GM19468 (cell line): ENCODE measurements around the gene VPS36.
A peak's percentile ranks its signal among the peaks of the same experiment; 100 is the strongest.
"Not testable (repeated sequence)": the region's sequence is repeated elsewhere in the genome, so short reads cannot be mapped to it uniquely, and the experiment has no call there.

Experiments
- ATAC-seq: cut with Tn5 transposase; IDR thresholded peaks from one replicate; pipeline ENCODE4 v1.9.1; 2021; ENCODE audit warnings: mild to moderate bottlenecking, moderate library complexity, moderate number of reproducible peaks; ENCODE audit not compliant: unreplicated experiment; ENCODE audit errors: extremely low read depth

VPS36 gene

DNA sequence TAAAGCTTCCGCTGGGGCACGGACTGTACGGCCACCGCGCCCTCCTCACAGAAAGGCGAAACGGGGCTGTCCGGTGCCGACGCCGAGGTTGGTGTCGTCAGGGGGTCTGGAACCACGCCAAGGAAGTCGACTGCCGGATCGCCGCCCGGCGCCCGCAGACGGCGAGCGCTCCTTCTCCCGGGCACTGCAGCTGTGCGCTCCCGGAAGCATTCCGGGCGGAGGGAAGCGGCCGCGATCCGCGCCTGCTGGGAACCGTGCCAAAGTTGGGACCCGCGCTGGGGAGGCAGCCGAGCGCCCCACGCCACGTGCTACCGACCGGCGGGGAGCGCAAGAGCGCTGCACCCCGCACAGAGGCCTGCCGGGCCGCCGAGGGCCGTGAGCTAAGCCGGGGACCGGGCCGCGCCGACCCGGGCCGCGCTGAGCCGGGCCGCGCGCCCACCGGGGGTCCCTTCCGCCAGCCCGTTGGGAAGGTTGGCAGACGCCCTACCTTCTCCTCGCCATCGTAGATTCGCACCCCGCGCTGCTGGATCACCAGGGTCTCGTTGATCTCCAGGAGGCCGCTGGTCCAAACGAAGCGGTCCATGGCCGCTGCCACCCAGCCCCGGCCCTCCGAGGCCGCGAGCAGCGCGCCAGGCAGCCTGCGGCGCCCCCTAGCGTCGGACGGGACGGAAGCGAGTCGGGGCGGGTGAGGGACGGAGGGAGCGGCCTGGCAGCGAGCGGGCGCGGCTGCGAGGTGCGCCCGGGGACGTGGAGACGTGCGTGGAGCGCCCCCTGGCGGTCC lies at the start of gene VPS36:
TSS of gene VPS36 (minus strand) at position 623 of the 781 bp plus-strand sequence. CDS start at position 583, 40 bp downstream.
- ATAC-seq, result peak; percentile 56

- ATAC-seq, result peak; percentile 68
These were observed 47.5 kb upstream of the VPS36 start for GRCh38 chr13:52497979-52498378.

DNA sequence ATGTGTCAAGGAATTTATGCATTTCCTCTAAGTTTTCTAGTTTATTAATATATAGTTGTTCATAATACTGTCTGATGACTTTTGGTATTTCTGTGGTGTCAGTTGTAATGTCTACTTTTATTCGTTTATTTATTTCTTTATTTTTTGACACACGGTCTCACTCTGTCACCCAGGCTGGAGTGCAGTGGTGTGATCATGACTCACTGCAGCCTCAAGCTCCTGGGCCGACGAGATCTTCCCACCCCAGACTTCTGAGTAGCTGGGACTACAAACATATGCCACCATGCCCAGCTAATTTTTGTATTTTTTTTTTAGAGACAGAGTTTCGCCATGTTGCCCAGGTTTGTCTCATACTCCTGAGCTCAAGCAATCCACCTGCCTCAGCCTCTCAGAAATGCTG lies 43.8 kb upstream of the VPS36 start:
- ATAC-seq, result not testable (repeated sequence)

DNA sequence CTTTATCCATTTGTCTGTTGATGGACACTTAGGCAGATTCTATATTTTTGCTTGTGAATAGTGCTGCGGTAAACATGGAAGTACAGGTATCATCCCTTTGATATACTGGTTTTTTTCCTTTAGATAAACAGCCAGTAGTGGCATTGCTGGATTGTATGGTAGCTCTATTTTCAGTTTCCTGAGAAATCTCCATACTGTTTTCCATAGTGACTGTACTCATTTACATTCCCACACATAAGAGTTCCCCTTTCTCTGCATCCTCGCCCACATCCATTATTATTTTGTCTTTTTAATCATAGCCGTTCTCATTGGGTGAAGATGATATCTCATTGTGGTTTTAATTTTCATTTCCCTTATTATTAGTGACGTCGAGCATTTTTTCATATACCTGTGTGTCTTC lies 40.6 kb upstream of the VPS36 start:
- ATAC-seq, result not testable (repeated sequence)

DNA sequence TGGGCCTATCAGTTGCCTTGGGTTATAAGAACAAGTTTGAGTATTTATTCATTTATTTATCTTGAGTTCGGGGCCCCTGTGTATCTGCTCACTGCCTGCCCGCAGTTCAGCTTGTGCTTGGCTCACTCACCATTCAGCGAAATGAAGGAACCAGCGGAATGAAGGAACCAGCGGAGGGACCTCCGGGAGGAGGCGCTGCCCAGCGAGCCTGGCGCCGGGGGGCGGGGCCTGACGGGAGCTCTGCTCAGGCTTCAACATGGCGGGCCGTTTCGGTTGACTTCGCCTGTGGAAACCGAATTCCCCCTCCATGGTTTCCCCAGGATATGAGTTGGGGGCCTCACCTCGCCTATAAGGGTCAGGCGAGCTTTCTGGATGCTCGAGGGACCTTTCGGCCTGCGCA lies 38.3 kb upstream of the VPS36 start:
- ATAC-seq, result not testable (repeated sequence)

GRCh38 chr13:52487078-52487477 lies 36.6 kb upstream of the VPS36 start:
- ATAC-seq, result not testable (repeated sequence)

GRCh38 chr13:52480677-52481428 lies 30.4 kb upstream of the VPS36 start:
- not testable (repeated sequence) for ATAC-seq

DNA sequence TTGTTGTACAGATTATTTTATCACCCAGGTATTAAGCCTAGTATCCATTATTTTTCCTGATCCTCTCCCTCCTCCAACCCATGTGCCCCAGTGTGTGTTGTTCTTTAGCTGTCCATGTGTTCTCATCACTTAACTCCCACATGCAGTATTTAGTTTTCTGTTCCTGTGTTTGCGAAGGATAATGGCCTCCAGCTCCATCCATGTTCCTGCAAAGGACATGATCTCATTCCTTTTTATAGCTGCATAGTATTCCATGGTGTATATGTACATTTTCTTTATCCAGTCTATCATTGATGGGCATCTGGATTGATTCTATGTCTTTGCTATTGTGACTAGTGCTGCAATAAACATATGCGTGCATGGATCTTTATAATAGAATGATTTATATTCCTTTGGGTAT lies 18.1 kb upstream of the VPS36 start:
- ATAC-seq, result not testable (repeated sequence)

- no peak for ATAC-seq
These were observed 13.1 kb upstream of the VPS36 start for GRCh38 chr13:52463526-52463925.

- ATAC-seq, result no peak
These were observed 10.8 kb upstream of the VPS36 start for GRCh38 chr13:52461265-52461664.

DNA sequence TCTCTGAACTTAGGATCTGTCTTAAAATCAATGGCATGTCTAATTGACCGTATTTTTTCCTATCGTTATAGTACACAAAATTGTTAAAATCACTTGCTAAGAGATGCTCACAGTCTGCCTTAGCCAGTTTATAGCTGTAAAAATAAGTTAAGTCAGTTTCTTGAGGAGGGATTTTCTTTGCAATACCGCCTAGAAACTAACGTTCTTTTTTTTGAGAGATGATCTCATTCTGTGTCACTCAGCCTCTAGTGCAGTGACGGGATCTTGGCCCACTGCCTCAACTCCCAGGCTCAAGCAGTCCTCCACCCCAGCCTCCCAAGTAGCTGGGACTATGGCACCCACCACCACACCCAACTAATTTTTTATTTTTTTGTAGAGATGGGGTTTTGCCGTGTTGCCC lies 9.2 kb upstream of the VPS36 start:
- ATAC-seq, result no peak

GRCh38 chr13:52455677-52456041 lies 5.2 kb upstream of the VPS36 start:
- no peak for ATAC-seq

- ATAC-seq, result peak; percentile 64
These were observed 4.6 kb upstream of the VPS36 start, which contains the start of gene CKAP2 for GRCh38 chr13:52454820-52455676. CKAP2 (plus strand) TSS chr13:52455478; CDS start chr13:52455557, 79 bp downstream.

DNA sequence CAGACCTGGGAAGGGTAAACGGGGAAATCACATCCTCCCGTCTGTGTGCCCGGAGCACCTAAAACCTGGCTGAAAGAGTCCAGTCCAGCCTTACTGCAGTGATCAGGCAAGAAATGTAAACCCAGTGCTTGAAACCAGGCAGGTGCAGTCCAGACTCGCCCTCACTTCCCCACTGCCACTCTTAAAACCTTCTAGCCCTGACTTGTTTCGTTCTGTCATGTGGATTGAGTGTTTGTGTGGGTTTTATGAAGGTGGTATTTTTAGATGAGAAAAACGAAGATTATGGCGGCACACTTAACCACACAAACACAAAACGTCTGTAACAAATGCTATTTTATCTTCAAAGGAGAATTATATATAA lies 4.0 kb upstream of the VPS36 start:
- no peak for ATAC-seq

DNA sequence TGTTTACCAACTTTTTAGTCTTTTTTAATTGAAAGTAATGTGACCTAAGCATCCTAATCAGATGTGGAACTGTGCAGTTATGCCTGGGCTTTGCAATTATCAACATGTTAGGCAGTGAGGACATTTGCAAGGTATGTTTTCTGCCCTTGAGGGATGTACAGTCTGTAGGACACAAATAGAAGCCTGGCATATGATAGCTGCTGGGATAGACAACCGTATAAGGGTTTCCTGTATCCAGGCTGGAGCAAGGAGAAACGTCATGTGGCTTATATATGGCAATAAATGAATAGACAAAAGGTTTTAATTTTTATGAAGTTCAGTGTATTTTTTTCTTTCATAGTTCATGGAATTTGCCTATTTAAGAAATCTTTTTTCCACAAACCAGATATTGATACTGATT lies 2.0 kb upstream of the VPS36 start:
- no peak for ATAC-seq

DNA sequence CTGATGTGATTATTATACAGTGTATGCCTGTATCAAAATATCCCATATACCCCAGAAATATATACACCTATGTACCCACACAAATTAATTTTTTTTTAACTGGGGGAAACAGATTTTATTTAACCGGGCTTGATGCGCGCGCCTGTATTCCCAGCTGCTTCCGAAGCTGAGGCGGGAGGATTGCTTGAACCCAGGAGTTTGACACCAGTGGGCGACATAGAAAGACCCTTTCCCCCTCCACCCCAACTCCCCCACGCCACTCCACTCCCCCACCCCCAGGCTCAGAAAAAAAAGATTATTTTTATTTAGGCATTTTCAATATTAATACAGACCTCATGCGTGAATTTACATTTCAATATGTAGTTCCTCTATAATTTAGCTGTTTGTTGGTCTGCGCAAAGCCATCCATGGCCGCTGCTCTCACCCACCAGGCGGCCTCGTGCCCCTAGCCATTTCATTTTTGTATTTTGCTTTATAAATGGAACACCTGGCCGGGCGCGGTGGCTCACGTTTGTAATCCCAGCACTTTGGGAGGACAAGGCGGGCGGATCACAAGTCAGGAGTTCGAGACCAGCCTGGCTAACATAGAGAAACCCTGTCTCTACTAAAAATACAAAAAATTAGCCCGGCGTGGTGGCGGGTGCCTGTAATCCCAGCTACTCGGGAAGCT lies 836 bp upstream of the VPS36 start:
- no peak for ATAC-seq

DNA sequence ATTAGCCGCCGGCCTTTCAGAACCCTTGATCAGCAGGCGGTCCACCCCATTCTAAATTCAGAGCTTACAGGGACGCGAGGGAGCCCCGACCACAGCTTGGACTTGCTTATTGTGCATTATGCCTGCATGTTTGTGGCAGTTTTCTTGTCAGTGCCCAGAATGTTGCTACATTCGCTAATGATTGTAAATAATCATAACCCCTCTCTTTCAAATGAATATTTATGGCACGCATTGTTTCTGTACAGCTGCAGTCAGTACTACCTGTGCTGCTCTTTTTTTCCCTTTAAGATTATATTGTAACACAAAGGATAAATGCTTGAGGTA lies 321 bp upstream of the VPS36 start:
- ATAC-seq, result no peak

- ATAC-seq, result no peak
These were observed 963 bp downstream of the VPS36 start for GRCh38 chr13:52449331-52450011.

DNA sequence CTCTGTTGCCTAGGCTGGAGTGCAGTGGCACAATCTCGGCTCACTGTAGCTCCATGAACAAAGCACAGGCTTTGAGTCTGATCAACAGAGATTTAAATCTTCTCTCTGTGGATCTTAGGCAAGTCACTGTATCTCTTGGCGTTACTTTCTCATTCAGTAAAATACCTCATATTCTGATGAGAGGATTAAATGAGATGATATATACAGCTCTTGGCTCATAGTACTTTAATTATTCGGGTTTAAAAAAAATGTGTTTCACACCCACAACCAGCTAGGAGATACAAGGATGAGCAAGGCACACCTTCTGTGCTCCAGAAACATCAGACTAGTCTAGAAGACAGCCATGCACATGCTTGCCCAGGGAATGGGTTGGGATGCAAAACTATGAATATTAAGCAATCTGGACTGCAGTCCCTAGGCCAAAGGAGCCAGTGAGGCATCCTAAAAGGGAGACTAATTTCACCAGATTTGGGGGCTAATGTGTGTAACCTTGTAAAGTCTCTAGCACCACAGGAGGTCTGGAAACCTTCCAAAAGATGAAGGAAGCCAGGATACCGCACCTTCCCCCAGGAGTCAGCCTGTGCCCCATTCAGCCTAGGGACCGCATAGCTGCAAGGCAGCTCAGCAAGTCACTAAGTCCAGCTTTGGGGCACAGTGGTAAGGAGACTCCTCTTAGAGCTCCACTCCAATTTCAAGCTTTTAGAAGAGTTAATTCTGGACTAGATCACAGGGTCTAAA lies 2.5 kb downstream of the VPS36 start:
- no peak for ATAC-seq
